ENCODE measurements around the gene TM6SF1. TPM values are rescaled to one million over a fixed set of nuclear protein-coding genes. Genes with fewer than 3 reads are reported as not detected.
"Not testable (repeated sequence)": the region's sequence is repeated elsewhere in the genome, so short reads cannot be mapped to it uniquely, and the experiment has no call there.

The TM6SF1 gene
- total RNA-seq, 2 donors from 2014 or later = 25.1 to 31.8 TPM

GRCh38 chr15:83077491-83078230 is 29.8 kb upstream of the TM6SF1 start:
- Mint-ChIP-seq H3K9me3 (peaks cover 5 to 6% of the 10 kb centered on the region in 2 donors), H3K4me3 (no peak overlapping the region), H3K4me1 (ENCODE audit: low read depth) (no peaks in the 10 kb centered on the region), H3K36me3 (ENCODE audit: insufficient read depth in 2 of 2) (peaks cover 6 to 11% of the 10 kb centered on the region in 2 donors), H3K27ac (no peak overlapping the region), H3K27me3 (ENCODE audit: low read depth) (peaks cover 24% of the 10 kb centered on the region)
- DNase-seq (no peak), ATAC-seq (replicated peaks in 1 of 2) (peak in 1 of 2 donors; percentile 34)

GRCh38 chr15:83078712-83079111 is 28.7 kb upstream of the TM6SF1 start:
- peaks cover 24% of the 10 kb centered on the region for H3K27me3 Mint-ChIP-seq (ENCODE audit: low read depth)
- no peak for ATAC-seq (replicated peaks in 1 of 2)
- H3K9me3 Mint-ChIP-seq = peaks cover 2 to 5% of the 10 kb centered on the region in 2 donors
- H3K27ac Mint-ChIP-seq = no peak overlapping the region
- no peaks in the 10 kb centered on the region for H3K4me1 Mint-ChIP-seq (ENCODE audit: low read depth)
- no peak overlapping the region for H3K4me3 Mint-ChIP-seq
- H3K36me3 Mint-ChIP-seq (ENCODE audit: insufficient read depth in 2 of 2) = peaks cover 3 to 5% of the 10 kb centered on the region in 2 donors
- DNase-seq = no peak

- ATAC-seq (replicated peaks in 1 of 2) (peak in 1 of 2 donors; percentile 38), DNase-seq (no peak)
- Mint-ChIP-seq H3K27me3 (ENCODE audit: low read depth) (peaks cover 24% of the 10 kb centered on the region), H3K4me3 (no peak overlapping the region), H3K27ac (no peak overlapping the region), H3K4me1 (ENCODE audit: low read depth) (no peaks in the 10 kb centered on the region), H3K36me3 (ENCODE audit: insufficient read depth in 2 of 2) (no peaks in the 10 kb centered on the region), H3K9me3 (peaks cover 0 to 2% of the 10 kb centered on the region in 2 donors)
Measured at GRCh38 chr15:83081256-83082014, 26.0 kb upstream of the TM6SF1 start.

- H3K4me3 Mint-ChIP-seq = no peak overlapping the region
- H3K27ac Mint-ChIP-seq = no peak overlapping the region
- no peaks in the 10 kb centered on the region for H3K36me3 Mint-ChIP-seq (ENCODE audit: insufficient read depth in 2 of 2)
- DNase-seq (no peak), ATAC-seq (replicated peaks in 1 of 2) (no peak)
- peaks cover 21% of the 10 kb centered on the region for H3K27me3 Mint-ChIP-seq (ENCODE audit: low read depth)
- no peaks in the 10 kb centered on the region for H3K4me1 Mint-ChIP-seq (ENCODE audit: low read depth)
- H3K9me3 Mint-ChIP-seq = peaks cover 0 to 2% of the 10 kb centered on the region in 2 donors
Measured at GRCh38 chr15:83082730-83083386, 24.6 kb upstream of the TM6SF1 start.

GRCh38 chr15:83085461-83085860 is 22.0 kb upstream of the TM6SF1 start:
- peaks cover 17% of the 10 kb centered on the region for H3K27me3 Mint-ChIP-seq (ENCODE audit: low read depth)
- ATAC-seq (replicated peaks in 1 of 2); H3K4me1 Mint-ChIP-seq (ENCODE audit: low read depth); H3K36me3 Mint-ChIP-seq (ENCODE audit: insufficient read depth in 2 of 2); DNase-seq; H3K4me3 Mint-ChIP-seq; H3K27ac Mint-ChIP-seq; H3K9me3 Mint-ChIP-seq: not testable (repeated sequence)

GRCh38 chr15:83085864-83086552 is 21.4 kb upstream of the TM6SF1 start:
- H3K36me3 Mint-ChIP-seq (ENCODE audit: insufficient read depth in 2 of 2); H3K4me1 Mint-ChIP-seq (ENCODE audit: low read depth); H3K4me3 Mint-ChIP-seq; ATAC-seq (replicated peaks in 1 of 2); H3K9me3 Mint-ChIP-seq; H3K27ac Mint-ChIP-seq; DNase-seq: not testable (repeated sequence)
- H3K27me3 Mint-ChIP-seq (ENCODE audit: low read depth) = peaks cover 17% of the 10 kb centered on the region

- Mint-ChIP-seq H3K36me3 (ENCODE audit: insufficient read depth in 2 of 2) (no peaks in the 10 kb centered on the region), H3K9me3 (no peaks in the 10 kb centered on the region), H3K27ac (no peak overlapping the region), H3K27me3 (ENCODE audit: low read depth) (peaks cover 17% of the 10 kb centered on the region), H3K4me3 (no peak overlapping the region), H3K4me1 (ENCODE audit: low read depth) (peaks cover 7% of the 10 kb centered on the region)
- ATAC-seq (replicated peaks in 1 of 2) = no peak
- DNase-seq = no peak
Measured at GRCh38 chr15:83087576-83087975, 19.9 kb upstream of the TM6SF1 start.

GRCh38 chr15:83088876-83089275 is 18.6 kb upstream of the TM6SF1 start:
- Mint-ChIP-seq H3K9me3 (no peaks in the 10 kb centered on the region), H3K36me3 (ENCODE audit: insufficient read depth in 2 of 2) (no peaks in the 10 kb centered on the region), H3K27ac (no peak overlapping the region), H3K27me3 (ENCODE audit: low read depth) (peaks cover 17% of the 10 kb centered on the region), H3K4me3 (no peak overlapping the region), H3K4me1 (ENCODE audit: low read depth) (peaks cover 7% of the 10 kb centered on the region)
- DNase-seq = no peak
- ATAC-seq (replicated peaks in 1 of 2) = no peak

- Mint-ChIP-seq H3K27ac (no peak overlapping the region), H3K4me1 (ENCODE audit: low read depth) (peaks cover 7% of the 10 kb centered on the region), H3K4me3 (no peak overlapping the region), H3K27me3 (ENCODE audit: low read depth) (peaks cover 17% of the 10 kb centered on the region), H3K36me3 (ENCODE audit: insufficient read depth in 2 of 2) (no peaks in the 10 kb centered on the region), H3K9me3 (no peaks in the 10 kb centered on the region)
- DNase-seq (no peak), ATAC-seq (replicated peaks in 1 of 2) (no peak)
Measured at GRCh38 chr15:83090465-83090864, 17.0 kb upstream of the TM6SF1 start.

GRCh38 chr15:83091965-83092308 is 15.5 kb upstream of the TM6SF1 start:
- H3K4me1 Mint-ChIP-seq (ENCODE audit: low read depth); H3K36me3 Mint-ChIP-seq (ENCODE audit: insufficient read depth in 2 of 2): not testable (repeated sequence)
- peak overlapping the region in 1 of 2 donors; percentile 33 for H3K4me3 Mint-ChIP-seq

GRCh38 chr15:83092309-83092976 is 15.0 kb upstream of the TM6SF1 start:
- H3K9me3 Mint-ChIP-seq = no peaks in the 10 kb centered on the region
- H3K36me3 Mint-ChIP-seq (ENCODE audit: insufficient read depth in 2 of 2) = no peaks in the 10 kb centered on the region
- H3K4me3 Mint-ChIP-seq = peak overlapping the region; percentile 8 to 33
- ATAC-seq (replicated peaks in 1 of 2) (peak; percentile 58 to 72), DNase-seq (no peak)
- peaks cover 7% of the 10 kb centered on the region for H3K4me1 Mint-ChIP-seq (ENCODE audit: low read depth)
- peaks cover 11% of the 10 kb centered on the region for H3K27me3 Mint-ChIP-seq (ENCODE audit: low read depth)
- H3K27ac Mint-ChIP-seq = peak overlapping the region; percentile 3

More at GRCh38 chr15:83091965-83092308, 15.5 kb upstream of the TM6SF1 start:
- H3K9me3 Mint-ChIP-seq, H3K27ac Mint-ChIP-seq, DNase-seq: not testable (repeated sequence)
- peak in 1 of 2 donors; percentile 23 for ATAC-seq (replicated peaks in 1 of 2)
- peaks cover 14% of the 10 kb centered on the region for H3K27me3 Mint-ChIP-seq (ENCODE audit: low read depth)

- no peak for ATAC-seq (replicated peaks in 1 of 2)
- DNase-seq = no peak
- peaks cover 7% of the 10 kb centered on the region for H3K4me1 Mint-ChIP-seq (ENCODE audit: low read depth)
- no peaks in the 10 kb centered on the region for H3K36me3 Mint-ChIP-seq (ENCODE audit: insufficient read depth in 2 of 2)
- peaks cover 12% of the 10 kb centered on the region for H3K27me3 Mint-ChIP-seq (ENCODE audit: low read depth)
- no peak overlapping the region for H3K27ac Mint-ChIP-seq
- H3K4me3 Mint-ChIP-seq = no peak overlapping the region
- no peaks in the 10 kb centered on the region for H3K9me3 Mint-ChIP-seq
Measured at GRCh38 chr15:83094583-83094982, 12.9 kb upstream of the TM6SF1 start.

All from activated T-cell treated with anti-CD3 and anti-CD28 coated beads, Interleukin-2, amount 50 U/mL, for 72 hours (primary cell).